Neural progenitor cell (in vitro differentiated cells): ENCODE results near the gene RADIL. TPM values are rescaled to one million over a fixed set of nuclear protein-coding genes. Genes with fewer than 3 reads are reported as not detected.
A peak's percentile ranks its signal among the peaks of the same experiment; 100 is the strongest.

Source experiments
- DNase-seq: peaks from one replicate; pipeline ENCODE4 v3.0.0-alpha.2; 2016; ENCODE audit warnings: low spot score
- H2AFZ ChIP-seq: fragments of 200-600 bp; sonication (generic); replicated peaks from 2 replicates; pipeline ENCODE4 v1.6.1; 2016; ENCODE audit warnings: antibody characterized with exemption
- H3F3A ChIP-seq: fragments of 200-600 bp; sonication (generic); 2 replicates; pipeline ENCODE4 v1.6.1; 2016; ENCODE audit warnings: antibody characterized with exemption, low read depth
- H3K27ac ChIP-seq: fragments of 200-600 bp; sonication (generic); 2 replicates; pipeline ENCODE4 v1.5.1; 2016; ENCODE audit warnings: mild to moderate bottlenecking
- H3K27me3 ChIP-seq: fragments of 200-600 bp; sonication (generic); 2 replicates; pipeline ENCODE4 v1.6.1; 2016; ENCODE audit warnings: mild to moderate bottlenecking, moderate library complexity
- H3K36me3 ChIP-seq: fragments of 200-600 bp; sonication (generic); 2 replicates; pipeline ENCODE4 v1.5.1; 2016
- H3K4me1 ChIP-seq: fragments of 200-600 bp; sonication (generic); 2 replicates; pipeline ENCODE4 v1.6.1; 2016; ENCODE audit warnings: mixed run types
- H3K4me2 ChIP-seq: fragments of 200-600 bp; sonication (generic); 2 replicates; pipeline ENCODE4 v1.6.1; 2016
- H3K4me3 ChIP-seq: fragments of 200-600 bp; sonication (generic); 2 replicates; pipeline ENCODE4 v1.5.1; 2016
- H3K79me2 ChIP-seq: fragments of 200-600 bp; sonication (generic); 2 replicates; pipeline ENCODE4 v1.6.1; 2016; ENCODE audit warnings: low read depth
- H3K9ac ChIP-seq: fragments of 200-600 bp; sonication (generic); 2 replicates; pipeline ENCODE4 v1.6.1; 2016
- H3K9me3 ChIP-seq: fragments of 200-600 bp; sonication (generic); 2 replicates; pipeline ENCODE4 v1.5.1; 2016; ENCODE audit warnings: low read depth
- H4K20me1 ChIP-seq: fragments of 200-600 bp; sonication (generic); 2 replicates; pipeline ENCODE4 v1.6.1; 2016; ENCODE audit warnings: low read depth
- H3K27ac Mint-ChIP-seq: 3 replicates; pipeline ENCODE4 v1.8.0; 2021; ENCODE audit warnings: mixed read lengths
- H3K27me3 Mint-ChIP-seq: 2 replicates; pipeline ENCODE4 v1.8.0; 2022; ENCODE audit warnings: low read depth, mild to moderate bottlenecking, inconsistent platforms, moderate library complexity, mixed read lengths; ENCODE audit not compliant: insufficient read depth
- H3K36me3 Mint-ChIP-seq: 3 replicates; pipeline ENCODE4 v1.8.0; 2021; ENCODE audit warnings: mixed read lengths
- H3K4me1 Mint-ChIP-seq: 3 replicates; pipeline ENCODE4 v1.8.0; 2021; ENCODE audit warnings: mixed read lengths
- H3K4me3 Mint-ChIP-seq: 3 replicates; pipeline ENCODE4 v1.8.0; 2021; ENCODE audit warnings: mild to moderate bottlenecking, moderate library complexity, mixed read lengths
- H3K9me3 Mint-ChIP-seq: 3 replicates; pipeline ENCODE4 v1.8.0; 2020; ENCODE audit warnings: mixed read lengths
- CTCF ChIP-seq: fragments of 200-600 bp; sonication (generic); IDR thresholded peaks from 2 replicates; pipeline ENCODE4 v1.5.1; 2017; ENCODE audit warnings: antibody characterized with exemption, mild to moderate bottlenecking
- EZH2 ChIP-seq: fragments of 200-600 bp; sonication (generic); IDR thresholded peaks from 2 replicates; pipeline ENCODE4 v1.6.1; 2017; ENCODE audit warnings: antibody characterized with exemption, mild to moderate bottlenecking, moderate library complexity
- EZH2phosphoT487 ChIP-seq: fragments of 200-600 bp; sonication (generic); IDR thresholded peaks from 2 replicates; pipeline ENCODE4 v1.6.1; 2017; ENCODE audit warnings: antibody characterized with exemption
- total RNA-seq: library from RNA; depleted of rRNA; stranded (reverse); fragments of >200 nt; gene quantifications from 2 replicates; pipeline ENCODE4 v1.2.3, GENCODE V29; 2015; ENCODE audit warnings: low replicate concordance

RADIL gene
- total RNA-seq, 1 donor from 2014 or later, result 3.1 TPM

- Mint-ChIP-seq H3K27ac (no peak overlapping the region), H3K4me3 (peak overlapping the region; percentile 21), H3K4me1 (peaks cover 9% of the 10 kb centered on the region), H3K27me3 (peaks cover 4% of the 10 kb centered on the region), H3K9me3 (peaks cover 29% of the 10 kb centered on the region), H3K36me3 (peaks cover 20% of the 10 kb centered on the region)
- Histone ChIP-seq H3K79me2 (no peaks in the 10 kb centered on the region), H4K20me1 (no peaks in the 10 kb centered on the region), H3K4me3 (no peak overlapping the region), H3K4me2 (no peak overlapping the region), H3F3A (no peaks in the 10 kb centered on the region), H3K9me3 (no peaks in the 10 kb centered on the region), H3K27me3 (no peaks in the 10 kb centered on the region), H3K36me3 (no peaks in the 10 kb centered on the region), H2AFZ (no peak overlapping the region), H3K9ac (no peak overlapping the region), H3K27ac (no peak overlapping the region), H3K4me1 (peaks cover 12% of the 10 kb centered on the region)
- DNase-seq, result peak; percentile 67
- TF ChIP-seq EZH2phosphoT487, result no peak
- no peak for TF ChIP-seq EZH2
- TF ChIP-seq CTCF, result peak; percentile 17
Observed at GRCh38 chr7:4849390-4849789, 34.1 kb downstream of the RADIL start.

- Histone ChIP-seq H3K79me2 (no peaks in the 10 kb centered on the region), H3K9ac (no peak overlapping the region), H3K27ac (no peak overlapping the region), H3K36me3 (no peaks in the 10 kb centered on the region), H2AFZ (no peak overlapping the region), H3K4me2 (peak overlapping the region; percentile 62), H3K4me1 (peaks cover 12% of the 10 kb centered on the region), H3K9me3 (no peaks in the 10 kb centered on the region), H3K4me3 (no peak overlapping the region), H4K20me1 (no peaks in the 10 kb centered on the region), H3K27me3 (no peaks in the 10 kb centered on the region), H3F3A (no peaks in the 10 kb centered on the region)
- no peak overlapping the region for H3K27ac Mint-ChIP-seq
- peaks cover 2% of the 10 kb centered on the region for H3K27me3 Mint-ChIP-seq
- no peak overlapping the region for H3K4me3 Mint-ChIP-seq
- peaks cover 9% of the 10 kb centered on the region for H3K4me1 Mint-ChIP-seq
- H3K9me3 Mint-ChIP-seq, result peaks cover 9% of the 10 kb centered on the region
- TF ChIP-seq EZH2phosphoT487 (no peak), CTCF (peak; percentile 61)
- H3K36me3 Mint-ChIP-seq, result peaks cover 4% of the 10 kb centered on the region
- DNase-seq, result peak; percentile 74
Observed at GRCh38 chr7:4845740-4846142, 37.8 kb downstream of the RADIL start.

- Mint-ChIP-seq H3K9me3 (no peaks in the 10 kb centered on the region), H3K4me1 (peaks cover 14% of the 10 kb centered on the region), H3K27ac (peak overlapping the region; percentile 74), H3K27me3 (no peaks in the 10 kb centered on the region), H3K4me3 (no peak overlapping the region), H3K36me3 (peaks cover 4% of the 10 kb centered on the region)
- Histone ChIP-seq H4K20me1 (no peaks in the 10 kb centered on the region), H3K27ac (no peak overlapping the region), H3K36me3 (no peaks in the 10 kb centered on the region), H3K9ac (no peak overlapping the region), H3F3A (peaks cover 9% of the 10 kb centered on the region), H3K4me3 (no peak overlapping the region), H3K4me1 (peaks cover 14% of the 10 kb centered on the region), H3K27me3 (no peaks in the 10 kb centered on the region), H3K79me2 (no peaks in the 10 kb centered on the region), H3K4me2 (no peak overlapping the region), H3K9me3 (no peaks in the 10 kb centered on the region), H2AFZ (no peak overlapping the region)
- TF ChIP-seq CTCF (no peak), EZH2 (no peak), EZH2phosphoT487 (no peak)
- no peak for DNase-seq
Observed at GRCh38 chr7:4842319-4843064, 41.0 kb downstream of the RADIL start.
